GM12878 (cell line): ENCODE data around the gene MMP1. TPM values are rescaled to one million over a fixed set of nuclear protein-coding genes. Genes with fewer than 3 reads are reported as not detected.

Source experiments
- ATAC-seq: fragments of 200-7000 bp; cut with Tn5 transposase; 3 replicates; pipeline ENCODE4 v1.9.1; 2020; ENCODE audit warnings: mild to moderate bottlenecking, moderate library complexity
- BruUV-seq: library from RNA; stranded (reverse); fragments of 400-500 nt; replicated peaks from 2 replicates; lab custom pipeline; 2021; lab: Mats Ljungman, UMichigan
- CTCF ChIA-PET: fragments of 300-600 bp; sonication (Branson Sonifier 250); formaldehyde crosslinking; extraction: SDS; loops from one replicate; lab custom pipeline; 2021; ENCODE audit warnings: inconsistent platforms; lab: Yijun Ruan, JAX
- POLR2A ChIA-PET: fragments of 350-600 bp; formaldehyde crosslinking; extraction: SDS; loops from one replicate; lab custom pipeline; 2021; ENCODE audit warnings: inconsistent platforms; lab: Charles Lee
- RAD21 ChIA-PET: fragments of 300-600 bp; sonication (Branson Sonifier 250); formaldehyde crosslinking; loops from one replicate; lab custom pipeline; 2023; ENCODE audit warnings: antibody characterized with exemption; ENCODE audit not compliant: unreplicated experiment; lab: Charles Lee
- SMC1A ChIA-PET: fragments of 300-600 bp; sonication (Branson Sonifier 250); formaldehyde crosslinking; loops from one replicate; lab custom pipeline; 2023; ENCODE audit not compliant: unreplicated experiment, uncharacterized antibody; lab: Charles Lee
- DNase-seq: peaks from one replicate; pipeline ENCODE4 v3.0.0-alpha.2; 2011; ENCODE audit warnings: low read depth, low spot score
- FAIRE-seq: peaks from 3 replicates; lab custom pipeline; 2011; peaks lifted over from hg19 to GRCh38; lab: Jason Lieb, UNC
- H2AFZ ChIP-seq: 2 replicates; pipeline ENCODE4 v1.6.0; 2011; ENCODE audit warnings: low read depth, low read length, control low read depth; ENCODE audit not compliant: control insufficient read depth
- H3K27ac ChIP-seq: 2 replicates; pipeline ENCODE4 v1.5.1; 2011; ENCODE audit warnings: control low read depth; ENCODE audit not compliant: control insufficient read depth, insufficient read depth
- H3K27me3 ChIP-seq, 2 experiments: replicated peaks in 1 of 2; 2 replicates each; pipeline versions ENCODE4 v1.6.0 to v1.6.1; 2011; ENCODE audit warnings: low read length in 1 of 2; ENCODE audit not compliant: control insufficient read depth in 2 of 2, insufficient read depth in 2 of 2
- H3K36me3 ChIP-seq, 2 experiments: 2 replicates each; pipeline ENCODE4 v1.5.1; 2011; ENCODE audit warnings: low read length in 1 of 2; ENCODE audit not compliant: control insufficient read depth in 2 of 2, insufficient read depth in 2 of 2
- H3K4me1 ChIP-seq: 2 replicates; pipeline ENCODE4 v1.6.1; 2011; ENCODE audit warnings: mild to moderate bottlenecking, low read length, moderate library complexity, mixed read lengths; ENCODE audit not compliant: control insufficient read depth, insufficient read depth
- H3K4me2 ChIP-seq: 2 replicates; pipeline ENCODE4 v1.6.0; 2011; ENCODE audit warnings: control low read depth; ENCODE audit not compliant: control insufficient read depth, insufficient read depth
- H3K4me3 ChIP-seq: fragments of 200-600 bp; sonication (generic); 2 replicates; pipeline ENCODE4 v1.5.1; 2016
- H3K79me2 ChIP-seq: 2 replicates; pipeline ENCODE4 v1.6.0; 2011; ENCODE audit warnings: low read length; ENCODE audit not compliant: control insufficient read depth, insufficient read depth
- H3K9ac ChIP-seq: 2 replicates; pipeline ENCODE4 v1.8.0; 2011; ENCODE audit warnings: low read length, control low read depth, mixed read lengths; ENCODE audit not compliant: control insufficient read depth, insufficient read depth
- H3K9me3 ChIP-seq: replicated peaks from 3 replicates; pipeline ENCODE4 v1.5.1; 2011; ENCODE audit warnings: mild to moderate bottlenecking, low read length; ENCODE audit not compliant: control insufficient read depth, insufficient read depth
- H4K20me1 ChIP-seq: 2 replicates; pipeline ENCODE4 v1.6.0; 2011; ENCODE audit not compliant: control insufficient read depth, insufficient read depth
- ATF7 ChIP-seq: fragments of 450-650 bp; IDR thresholded peaks from 2 replicates; pipeline ENCODE4 v1.6.1; 2016; ENCODE audit warnings: low read depth, mild to moderate bottlenecking
- BCLAF1 ChIP-seq: fragments of 450-650 bp; IDR thresholded peaks from 2 replicates; pipeline ENCODE4 v1.6.1; 2017; ENCODE audit warnings: antibody characterized with exemption, mild to moderate bottlenecking, moderate library complexity
- BHLHE40 ChIP-seq, 2 experiments: fragments of 450-650 bp in 1 of 2; IDR thresholded peaks; 2 replicates each; pipeline ENCODE4 v1.6.1; 2011 to 2017; ENCODE audit warnings: low read depth in 2 of 2, borderline replicate concordance in 1 of 2, improper control_type of control experiment in 1 of 2, low read length in 1 of 2, mild to moderate bottlenecking in 1 of 2
- CBX3 ChIP-seq: fragments of 200-600 bp; sonication (generic); IDR thresholded peaks from 2 replicates; pipeline ENCODE4 v1.6.1; 2016; ENCODE audit warnings: low read depth, borderline replicate concordance
- CEBPB ChIP-seq, 2 experiments: fragments of 150-350 bp in 1 of 2; IDR thresholded peaks; 2 replicates each; pipeline ENCODE4 v1.6.1; 2012 to 2014; ENCODE audit warnings: low read depth in 2 of 2, low read length in 2 of 2, borderline replicate concordance in 1 of 2, inconsistent platforms in 1 of 2
- CHD2 ChIP-seq: IDR thresholded peaks from 2 replicates; pipeline ENCODE4 v1.6.1; 2011; ENCODE audit warnings: low read depth, low read length, improper control_type of control experiment, borderline replicate concordance
- E4F1 ChIP-seq: fragments of 450-650 bp; IDR thresholded peaks from 2 replicates; pipeline ENCODE4 v1.6.1; 2018; ENCODE audit warnings: borderline replicate concordance, mild to moderate bottlenecking; ENCODE audit not compliant: partially characterized antibody
- FOXK2 ChIP-seq: fragments of 450-650 bp; IDR thresholded peaks from 2 replicates; pipeline ENCODE4 v1.6.1; 2017; ENCODE audit warnings: mild to moderate bottlenecking, moderate library complexity
- HDAC2 ChIP-seq: fragments of 200-600 bp; sonication (generic); IDR thresholded peaks from 2 replicates; pipeline ENCODE4 v1.6.1; 2017
- KLF5 ChIP-seq: fragments of 450-650 bp; IDR thresholded peaks from 2 replicates; pipeline ENCODE4 v1.6.1; 2014; ENCODE audit warnings: mild to moderate bottlenecking; ENCODE audit not compliant: partially characterized antibody
- LARP7 ChIP-seq: fragments of 450-650 bp; IDR thresholded peaks from 2 replicates; pipeline ENCODE4 v1.6.1; 2017; ENCODE audit warnings: mild to moderate bottlenecking
- MYC ChIP-seq: IDR thresholded peaks from 2 replicates; pipeline ENCODE4 v1.6.1; 2011; ENCODE audit warnings: mild to moderate bottlenecking, low read length, moderate library complexity, inconsistent platforms; ENCODE audit not compliant: insufficient read depth, insufficient replicate concordance, insufficient read length, severe bottlenecking
- NBN ChIP-seq: fragments of 450-650 bp; IDR thresholded peaks from 2 replicates; pipeline ENCODE4 v1.6.1; 2016
- NFYB ChIP-seq: IDR thresholded peaks from 2 replicates; pipeline ENCODE4 v1.6.1; 2011; ENCODE audit warnings: low read depth, mild to moderate bottlenecking, low read length, improper control_type of control experiment, moderate library complexity; ENCODE audit not compliant: insufficient read depth
- RELA ChIP-seq: fragments of 450-650 bp; IDR thresholded peaks from 2 replicates; pipeline ENCODE4 v1.8.0; 2014; ENCODE audit warnings: borderline replicate concordance; ENCODE audit not compliant: partially characterized antibody
- STAT1 ChIP-seq: fragments of 450-650 bp; conservative IDR thresholded peaks from 2 replicates; pipeline ENCODE4 v1.6.1; 2014; ENCODE audit warnings: antibody characterized with exemption, mild to moderate bottlenecking
- STAT3 ChIP-seq: IDR thresholded peaks from 2 replicates; pipeline ENCODE4 v1.6.1; 2011; ENCODE audit warnings: low read depth, low read length, improper control_type of control experiment
- TAF1 ChIP-seq: IDR thresholded peaks from 2 replicates; pipeline ENCODE4 v1.6.1; 2011; ENCODE audit warnings: mild to moderate bottlenecking, low read depth, low read length, borderline replicate concordance
- ZNF217 ChIP-seq: fragments of 450-650 bp; IDR thresholded peaks from 2 replicates; pipeline ENCODE4 v1.6.1; 2017; ENCODE audit warnings: antibody characterized with exemption, mild to moderate bottlenecking
- ZNF24 ChIP-seq: fragments of 450-650 bp; IDR thresholded peaks from 2 replicates; pipeline ENCODE4 v1.6.1; 2017; ENCODE audit warnings: antibody characterized with exemption, mild to moderate bottlenecking
- in situ Hi-C: fragments of 300-500 bp; cut with MboI; formaldehyde crosslinking; loops from 9 replicates; pipeline ENCODE4 v1.14.3; 2018; ENCODE audit warnings: mixed read lengths
- intact Hi-C: fragments of 100-400 bp; cut with micrococcal nuclease; formaldehyde crosslinking; loops from one replicate; pipeline ENCODE4 v1.14.2; 2022; ENCODE audit not compliant: unreplicated experiment
- polyA plus RNA-seq, 11 experiments: library from polyadenylated mRNA; depleted of rRNA in 4 of 11; unstranded in 6 of 11; stranded (reverse) in 5 of 11; fragments of >200 nt; fragmentation: Nextera tagmentation in 4 of 11; fragmentation: Illumina TruSeq in 1 of 11; extraction: Ambion mirVana in 4 of 11; extraction: Trizol in 1 of 11; gene quantifications; 1 replicate in 1 of 11; 2 replicates in 10 of 11; pipeline versions ENCODE4 v1.2.1 to v1.2.3, GENCODE V29; 2011 to 2016; ENCODE audit warnings: inconsistent platforms in 2 of 11, missing spikeins in 2 of 11, low read depth in 1 of 11
- total RNA-seq, 4 experiments: library from RNA; depleted of rRNA in 3 of 4; stranded (reverse); fragments of >200 nt in 3 of 4; fragmentation: Illumina TruSeq in 1 of 4; extraction: Trizol in 1 of 4; gene quantifications; 2 replicates each; pipeline versions ENCODE4 v1.2.1 to v1.2.3, GENCODE V29; 2013 to 2021

Gene MMP1
- total and polyA plus RNA-seq, 10 of the 15 experiments (the other 5 are each of a cell fraction or from before 2014, with no cell fraction given): not detected

- TF ChIP-seq BHLHE40 (IDR thresholded peaks at IDR 0.05; ENCODE audit: borderline replicate concordance in 1 of 2, low read depth in 2 of 2, low read length in 1 of 2): no peak
- no peak for TF ChIP-seq FOXK2
- no peak for TF ChIP-seq CHD2
These were observed 14.2 kb downstream of the MMP1 start (continued) for GRCh38 chr11:102783720-102784119.

- H3K79me2 ChIP-seq: no peaks in the 10 kb centered on the region
- no peak overlapping the region for H3K4me2 ChIP-seq
- no peaks in the 10 kb centered on the region for H3K36me3 ChIP-seq
- BruUV-seq: no TSS peak
- no peak overlapping the region for H2AFZ ChIP-seq
- FAIRE-seq: no peak
- H3K27me3 ChIP-seq: no peaks in the 10 kb centered on the region
- H3K9me3 ChIP-seq: no peaks in the 10 kb centered on the region
- SMC1A ChIA-PET: interaction anchor here (0.8 to 1.4 kb wide), 3 partner anchors 10 to 131 kb away, joined by 3 to 4 read pairs (median 3); no protein-coding TSS in a partner anchor
- POLR2A ChIA-PET: no interaction called here
- in situ Hi-C loops: no loop called here
- intact Hi-C loops: no loop called here
- CTCF ChIA-PET: interaction anchor here (0.9 to 1.3 kb wide), 3 partner anchors 9 to 618 kb away, joined by 3 read pairs; no protein-coding TSS in a partner anchor
- no peak overlapping the region for H3K27ac ChIP-seq
- RAD21 ChIA-PET: interaction anchor here (0.8 kb wide), 1 partner anchor 131 kb away, joined by 3 read pairs; no protein-coding TSS in a partner anchor
- DNase-seq: no peak
- no peaks in the 10 kb centered on the region for H3K4me1 ChIP-seq
- no peak overlapping the region for H3K9ac ChIP-seq
- H3K4me3 ChIP-seq: no peak overlapping the region
- no peak for ATAC-seq
- H4K20me1 ChIP-seq: no peaks in the 10 kb centered on the region; the same call in 1 of the 2 replicates
- TF ChIP-seq E4F1 (no peak), LARP7 (no peak), RELA (no peak), NFYB (no peak), ZNF24 (no peak), CBX3 (no peak), STAT1 (no peak), NBN (no peak), CHD2 (no peak), HDAC2 (no peak), BCLAF1 (no peak), MYC (no peak), KLF5 (no peak), ATF7 (no peak), TAF1 (no peak), ZNF217 (no peak), CEBPB (IDR thresholded peaks at IDR 0.05; ENCODE audit: borderline replicate concordance in 1 of 2, low read depth in 2 of 2, low read length in 2 of 2) (no peak), STAT3 (no peak)
These were observed 14.9 kb downstream of the MMP1 start for GRCh38 chr11:102783016-102783415.
